T-helper 22 cell (primary cell): ENCODE data around the gene TMLHE.
"Not testable (repeated sequence)": the region's sequence is repeated elsewhere in the genome, so short reads cannot be mapped to it uniquely, and the experiment has no call there.

ENCODE experiments used
- DNase-seq: peaks from one replicate; pipeline ENCODE4 v3.0.0-alpha.2; 2020; ENCODE audit warnings: low read depth

TMLHE gene

GRCh38 chrX:155612312-155613224 lies at the start of gene TMLHE, which contains the start of gene SPRY3:
TMLHE (minus strand) TSS chrX:155612952; CDS start chrX:155545276, 67,676 bp downstream.
SPRY3 (plus strand) TSS chrX:155612586.
- DNase-seq = peak; percentile 18

GRCh38 chrX:155662282-155662681 lies 49.5 kb upstream of the TMLHE start:
- DNase-seq = no peak

GRCh38 chrX:155645180-155645579 lies 32.4 kb upstream of the TMLHE start:
- no peak for DNase-seq

- no peak for DNase-seq
These were observed 30.5 kb upstream of the TMLHE start for GRCh38 chrX:155643240-155643639.

DNA sequence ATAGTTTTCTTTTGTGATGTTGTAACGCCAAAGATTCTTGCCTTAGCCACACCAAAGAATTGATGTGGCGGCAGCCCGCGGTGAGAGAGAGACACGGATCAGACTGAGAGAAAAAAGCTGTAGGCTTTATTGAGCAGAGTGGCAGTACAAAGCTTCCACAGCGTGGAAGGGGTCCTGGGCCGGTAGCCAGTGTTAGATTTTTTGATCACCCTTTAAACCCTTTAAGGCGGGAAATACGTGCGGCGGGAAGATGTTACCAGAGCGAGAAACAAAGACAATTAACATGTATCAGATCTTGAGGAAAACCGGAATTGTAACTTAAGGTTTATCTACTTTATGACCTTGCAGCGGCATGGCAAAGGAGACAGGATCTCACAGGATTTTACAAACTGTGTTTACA lies 28.6 kb upstream of the TMLHE start:
- DNase-seq = not testable (repeated sequence)

- no peak for DNase-seq
These were observed 25.0 kb upstream of the TMLHE start for GRCh38 chrX:155637714-155638113.

- DNase-seq = not testable (repeated sequence)
These were observed 22.3 kb upstream of the TMLHE start for GRCh38 chrX:155635019-155635418.

DNA sequence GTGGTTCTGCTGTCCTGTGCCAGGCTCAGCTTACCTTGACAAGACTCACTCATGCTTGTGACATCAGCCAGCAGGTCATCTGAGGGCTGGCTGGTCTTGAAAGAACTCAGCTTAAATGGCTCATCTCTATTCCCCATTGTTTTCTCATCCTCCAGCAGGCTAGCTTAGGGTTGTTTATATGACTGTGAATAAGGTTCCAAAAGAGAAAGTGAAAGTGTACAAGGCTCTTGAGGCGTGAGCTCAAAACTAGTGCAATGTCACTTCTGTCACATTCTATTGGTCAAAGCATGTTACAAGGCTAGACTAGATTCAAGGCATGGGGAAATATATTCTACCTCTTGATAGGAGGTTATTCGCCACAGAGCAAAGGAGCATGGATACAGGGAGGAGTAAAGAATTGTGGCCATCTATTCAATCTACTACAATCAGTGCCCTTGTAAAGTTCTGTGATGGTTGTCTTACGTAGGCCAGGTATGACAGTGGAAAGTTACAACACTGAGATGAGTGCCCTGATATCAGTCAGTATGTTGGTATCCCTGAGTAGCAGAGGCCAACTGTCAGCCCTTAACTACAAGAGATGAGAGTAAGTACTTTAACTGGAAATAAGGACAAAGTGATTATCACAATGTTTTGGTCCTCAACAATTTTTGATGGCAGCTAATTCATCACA lies 19.8 kb upstream of the TMLHE start:
- DNase-seq = no peak

GRCh38 chrX:155620110-155620509 lies 7.4 kb upstream of the TMLHE start:
- DNase-seq = not testable (repeated sequence)

DNA sequence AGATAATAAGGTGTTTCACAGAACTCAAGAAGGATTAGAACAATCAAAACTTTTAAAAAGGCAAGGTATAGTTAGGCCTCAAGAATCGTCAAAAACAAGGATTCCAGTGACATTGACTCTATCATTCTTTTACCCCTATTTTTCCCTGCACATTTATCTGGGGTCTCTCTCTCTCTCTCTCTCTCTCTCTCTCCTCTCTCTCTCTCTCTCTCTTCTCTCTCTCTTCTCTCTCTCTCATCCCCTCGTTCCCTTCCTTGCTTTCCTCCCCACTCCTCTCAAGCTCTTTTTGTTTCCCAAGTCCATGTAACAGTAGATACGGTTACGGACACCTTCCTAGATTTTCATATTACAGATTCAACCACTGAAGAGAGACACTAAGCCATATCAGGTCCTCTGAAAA lies 3.2 kb upstream of the TMLHE start:
- no peak for DNase-seq

- DNase-seq = no peak
These were observed 1.3 kb upstream of the TMLHE start for GRCh38 chrX:155613927-155614559.

DNA sequence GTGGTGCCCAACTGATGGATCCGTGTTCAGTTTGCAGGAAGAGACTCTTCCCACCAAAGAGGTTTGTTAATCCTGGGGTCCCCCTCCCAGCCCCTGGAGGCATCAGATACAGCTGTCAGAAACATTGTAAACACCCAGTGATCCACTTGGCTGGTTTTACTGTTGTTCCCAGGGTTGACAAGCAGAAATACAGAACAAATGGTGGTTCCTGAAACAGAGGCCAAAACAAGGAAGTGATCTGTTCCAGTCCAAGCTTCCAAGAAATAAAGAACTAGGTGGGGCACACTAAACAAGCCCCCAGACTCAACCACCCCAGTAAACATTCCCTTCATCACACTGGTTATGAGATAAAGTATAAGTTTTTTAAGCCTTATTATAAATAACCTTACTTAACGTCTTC lies 1.4 kb downstream of the TMLHE start:
- DNase-seq = no peak

GRCh38 chrX:155592981-155593380 lies 19.8 kb downstream of the TMLHE start:
- no peak for DNase-seq

- no peak for DNase-seq
These were observed 20.4 kb downstream of the TMLHE start for GRCh38 chrX:155592331-155592730.

DNA sequence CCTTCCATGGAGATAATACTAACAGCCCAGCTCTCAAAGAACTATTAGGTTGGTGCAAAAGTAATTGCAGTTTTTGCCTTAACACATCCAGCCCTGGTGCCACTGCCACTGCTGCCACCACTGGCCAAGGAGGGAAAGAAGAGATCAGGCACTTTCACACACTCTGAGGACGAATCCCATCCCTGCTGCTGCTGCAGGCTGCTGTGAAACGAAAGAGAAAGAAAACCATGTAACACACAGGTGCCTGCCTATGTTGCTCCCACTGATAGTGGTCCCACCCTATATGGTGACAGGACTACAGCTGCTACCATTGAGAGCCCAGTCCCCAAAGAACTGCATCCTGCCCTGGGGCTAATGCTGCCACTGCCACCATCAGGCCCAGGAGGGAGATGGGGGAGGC lies 35.1 kb downstream of the TMLHE start:
- no peak for DNase-seq

GRCh38 chrX:155563099-155563498 lies 49.7 kb downstream of the TMLHE start:
- no peak for DNase-seq

DNA sequence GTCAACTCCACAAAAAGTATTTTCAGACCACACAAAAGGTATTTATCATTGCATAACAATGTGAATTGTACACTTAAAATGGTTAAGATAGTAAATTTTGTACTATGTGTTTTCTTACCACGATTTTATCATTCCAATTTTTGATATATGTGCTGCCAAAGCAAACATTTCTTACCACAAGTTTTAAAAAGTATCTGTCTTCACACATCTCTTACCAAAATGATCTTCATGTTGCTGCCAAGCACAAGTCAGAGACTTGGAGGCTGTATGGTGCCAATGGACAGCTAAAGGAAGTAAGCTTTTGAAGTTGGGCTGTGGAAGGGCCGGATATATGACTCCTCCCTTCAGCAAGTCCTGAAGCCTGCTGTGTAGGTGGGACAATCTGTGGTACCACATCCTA lies 67.9 kb downstream of the TMLHE start:
- no peak for DNase-seq

DNA sequence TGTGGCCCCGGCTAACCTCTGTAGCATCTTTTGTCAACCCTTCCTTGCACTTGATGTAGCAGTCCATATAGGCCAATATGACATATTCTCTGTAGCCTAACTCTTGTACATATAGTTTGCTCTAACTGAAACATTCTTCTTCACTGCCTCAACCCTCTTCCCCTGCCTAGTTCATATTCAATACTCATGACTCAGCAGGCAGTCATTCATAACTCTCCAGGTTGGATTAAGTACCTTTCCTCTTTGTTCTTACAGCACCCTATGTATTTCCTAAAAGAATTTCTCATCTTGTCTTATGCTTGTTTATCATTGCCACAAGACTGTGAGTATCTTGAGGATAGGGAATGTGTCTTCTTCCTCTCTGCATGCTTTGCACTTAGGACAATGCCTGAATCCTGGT lies 76.9 kb downstream of the TMLHE start:
- DNase-seq = no peak

DNA sequence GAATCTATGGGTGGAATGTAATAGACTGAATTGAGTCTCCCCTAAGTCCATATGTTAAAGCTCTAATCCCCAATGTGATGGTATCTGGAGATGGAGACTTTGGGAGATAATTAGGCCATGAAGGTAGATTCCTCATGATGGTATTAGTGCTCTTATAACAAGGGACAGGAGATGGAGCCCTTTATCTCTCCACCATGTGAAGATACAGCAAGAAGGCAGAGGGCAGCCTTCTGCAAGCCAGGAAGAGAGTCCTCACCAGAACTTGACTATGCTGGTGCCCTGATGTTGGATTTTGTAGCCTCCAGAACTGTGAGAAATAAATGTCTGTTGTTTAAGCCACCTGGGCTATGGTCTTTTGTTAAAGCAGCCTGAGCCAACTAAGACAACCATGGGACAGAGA lies 78.0 kb downstream of the TMLHE start:
- no peak for DNase-seq

- not testable (repeated sequence) for DNase-seq
These were observed 85.7 kb downstream of the TMLHE start for GRCh38 chrX:155527023-155527422.

DNA sequence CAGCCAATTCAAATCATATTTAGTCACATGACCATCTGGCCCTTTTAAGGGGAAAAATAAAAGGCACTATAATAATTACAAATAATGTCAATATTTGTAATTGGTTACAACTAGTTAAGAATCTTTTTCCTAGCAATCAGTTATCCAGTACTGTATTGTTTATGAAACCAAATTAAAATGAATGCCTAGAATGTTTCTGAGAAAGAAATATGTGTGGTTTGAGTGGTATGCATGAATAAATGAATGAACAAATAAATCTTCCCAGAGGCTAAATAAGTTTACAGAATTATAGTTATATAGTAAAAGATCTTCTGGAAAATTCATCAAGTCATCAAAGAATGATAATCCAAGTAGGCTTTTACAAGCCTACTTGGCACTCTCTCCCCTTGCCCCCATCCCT lies 98.5 kb downstream of the TMLHE start:
- DNase-seq = no peak

DNA sequence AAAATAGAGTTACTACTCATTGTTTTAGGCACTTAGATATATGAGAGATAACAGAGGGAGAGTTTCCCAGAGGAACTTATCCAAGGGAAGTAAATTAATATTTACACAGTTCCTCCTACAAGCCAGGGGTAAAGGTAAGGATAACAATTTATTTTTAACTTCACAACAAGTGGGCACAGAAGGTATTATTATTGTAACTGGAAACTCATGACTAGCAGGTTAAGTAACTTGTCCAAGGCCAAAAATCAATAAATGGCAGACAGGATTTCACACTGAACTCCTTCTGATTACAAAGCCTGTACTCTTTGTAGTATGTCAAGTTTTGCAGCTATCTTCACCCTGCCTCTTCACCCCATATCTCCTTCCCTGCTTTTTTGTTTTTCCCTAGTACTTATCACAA lies 107.5 kb downstream of the TMLHE start:
- DNase-seq = no peak

GRCh38 chrX:155495134-155495533 lies 117.6 kb downstream of the TMLHE start:
- not testable (repeated sequence) for DNase-seq
